Uterus (tissue), 4 donors: ENCODE data around the gene DNHD1. TPM values are rescaled to one million over a fixed set of nuclear protein-coding genes. Genes with fewer than 3 reads are reported as not detected.
A peak's percentile ranks its signal among the peaks of the same experiment; 100 is the strongest.

Experiments
- DNase-seq, 2 donors: peaks; one replicate each; pipeline ENCODE4 v3.0.0-alpha.2; 2019 to 2020
- H3K27ac ChIP-seq, 2 donors: fragments of 200-600 bp; sonication (generic); 1 replicate in 1 of 2; 2 replicates in 1 of 2; pipeline ENCODE4 v1.5.1; 2016 to 2018
- H3K27me3 ChIP-seq, 2 donors: fragments of 200-600 bp; sonication (generic); one replicate each; pipeline ENCODE4 v1.5.1; 2018 to 2019; ENCODE audit warnings: control low read depth in 1 of 2
- H3K36me3 ChIP-seq, 2 donors: fragments of 200-600 bp; sonication (generic); one replicate each; pipeline ENCODE4 v1.5.1; 2019; ENCODE audit warnings: control low read depth in 1 of 2
- H3K4me1 ChIP-seq, 2 donors: fragments of 200-600 bp; sonication (generic); one replicate each; pipeline ENCODE4 v1.5.1; 2018 to 2019; ENCODE audit warnings: control low read depth in 1 of 2
- H3K4me3 ChIP-seq, 2 donors: fragments of 200-600 bp; sonication (generic); 1 replicate in 1 of 2; 2 replicates in 1 of 2; pipeline ENCODE4 v1.5.1; 2018 to 2019; ENCODE audit warnings: mild to moderate bottlenecking in 1 of 2
- H3K9me3 ChIP-seq, 2 donors: fragments of 200-600 bp; sonication (generic); one replicate each; pipeline ENCODE4 v1.5.1; 2019; ENCODE audit warnings: control low read depth in 1 of 2
- POLR2A ChIP-seq, 2 donors: fragments of 450-650 bp; IDR thresholded peaks; one replicate each; pipeline ENCODE4 v1.6.1; 2016; ENCODE audit warnings: antibody characterized with exemption in 2 of 2, mild to moderate bottlenecking in 1 of 2, moderate library complexity in 1 of 2
- intact Hi-C: fragments of 100-400 bp; cut with DNase I; formaldehyde crosslinking; loops from one replicate; pipeline ENCODE4 v1.15.1; 2023; ENCODE audit warnings: low total_unique reads
- total RNA-seq, 4 donors: library from RNA; depleted of rRNA in 3 of 4; stranded (reverse); fragments of >200 nt in 3 of 4; gene quantifications; one replicate each; pipeline versions ENCODE4 v1.1.0 to v1.2.4, GENCODE V29; 2014 to 2023
- TF ChIP-seq, protein P1 (sequence below), 4 experiments: fragments of 200-600 bp in 2 of 4; fragments of 450-650 bp in 2 of 4; sonication (generic) in 2 of 4; IDR thresholded peaks; one replicate each; pipeline ENCODE4 v1.5.1; 2016 to 2019; ENCODE audit warnings: antibody characterized with exemption in 4 of 4, mild to moderate bottlenecking in 2 of 4, moderate library complexity in 1 of 4
- donor health status: DM: yes; HTN: yes; CAD: no.

The DNHD1 gene, protein sequence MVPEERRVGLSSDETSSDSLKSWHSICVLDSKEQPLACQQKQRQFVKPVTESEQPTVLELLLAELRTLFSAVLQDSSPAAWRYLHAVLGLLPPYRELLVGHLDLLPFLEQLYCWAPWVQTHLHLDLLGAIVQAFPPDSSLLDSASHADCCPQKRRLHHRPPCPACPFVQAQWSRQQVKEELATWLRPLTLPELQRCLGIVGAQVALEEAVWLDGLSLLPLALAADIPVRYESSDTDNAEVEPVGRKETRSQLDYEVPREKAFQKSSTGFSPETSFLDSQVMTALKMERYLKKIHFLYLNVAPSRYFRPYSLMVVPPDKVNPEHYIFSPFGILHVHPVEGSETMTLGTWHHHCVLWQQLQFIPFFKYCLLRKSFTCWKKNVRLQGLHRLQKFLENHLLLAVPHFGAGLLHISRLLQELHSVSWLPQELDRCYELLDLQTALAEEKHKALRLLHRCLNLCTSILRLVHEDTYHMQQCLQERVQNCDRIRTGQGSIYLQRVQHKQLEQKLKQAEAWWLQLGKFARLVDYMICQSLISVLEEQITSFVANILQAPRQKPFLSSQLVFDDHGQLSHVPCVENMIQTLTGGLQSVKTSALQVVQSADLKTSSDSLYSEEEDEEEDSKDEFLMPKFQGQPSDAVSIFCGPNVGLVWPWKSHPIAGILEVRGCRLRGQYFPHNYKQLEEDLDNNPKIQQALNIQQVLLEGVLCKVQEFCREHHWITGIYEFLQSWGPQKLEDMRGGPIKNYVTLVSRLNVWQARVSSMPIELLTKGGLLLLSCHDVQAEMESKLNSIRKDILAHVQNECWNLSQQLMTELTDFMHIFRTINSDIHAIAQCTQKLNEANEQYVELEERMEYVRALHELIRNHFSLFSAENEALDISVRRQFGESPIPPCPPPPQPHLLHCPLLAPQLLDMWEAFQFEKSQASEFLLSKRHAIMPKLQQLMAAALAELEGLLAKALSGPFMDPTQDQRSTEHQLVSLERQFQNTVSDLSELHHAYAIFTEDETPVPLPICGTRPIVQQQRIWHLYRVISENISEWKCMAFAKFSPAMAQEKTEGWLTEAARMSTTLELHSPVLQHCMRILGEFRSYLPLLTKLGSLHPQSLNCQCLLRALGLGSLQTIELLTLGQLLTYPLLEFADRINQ (N-terminal part only)
- 10 to 100 TPM in 3 of 4 donors, 1 to 10 TPM in 1; 9.4 to 32.5 (median 22.5) TPM for total RNA-seq

DNA sequence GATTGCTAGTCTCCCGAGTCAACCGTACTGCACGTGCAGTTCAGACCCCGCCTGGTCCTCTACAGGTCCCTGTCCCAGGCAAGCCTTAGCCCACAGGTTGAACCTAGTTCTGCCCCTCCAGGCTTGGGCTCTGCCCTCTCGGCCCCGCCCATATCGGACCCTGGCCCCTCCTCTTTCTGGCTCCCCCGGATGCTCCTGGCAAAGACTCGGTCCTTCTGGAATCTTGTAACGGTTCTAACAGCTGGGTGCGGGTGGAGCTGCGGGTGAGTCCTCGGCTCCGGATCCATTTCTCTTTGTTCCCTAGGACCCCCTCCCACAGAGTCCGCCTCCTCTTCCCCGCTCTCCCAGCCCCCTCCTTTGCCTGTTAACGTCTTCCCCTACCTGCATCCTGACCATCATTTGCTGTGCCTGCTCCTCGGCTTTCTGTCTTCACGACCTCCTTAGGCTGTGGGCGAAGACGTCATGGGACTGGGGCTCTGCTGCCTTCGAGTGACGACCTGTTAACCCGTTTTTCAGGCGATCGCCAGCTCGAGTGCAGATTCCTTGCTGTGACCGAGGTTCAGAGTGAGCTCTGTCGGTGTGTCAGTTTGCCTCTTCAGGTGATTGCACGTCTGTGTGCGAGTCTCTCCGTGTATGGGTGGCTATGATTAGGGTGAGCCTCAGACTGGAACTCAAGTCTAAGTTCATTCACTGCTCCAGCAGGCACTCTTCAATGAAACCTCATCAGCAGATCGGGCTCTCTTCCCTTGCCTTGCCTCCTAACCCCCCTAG lies at the start of gene DNHD1:
TSS of gene DNHD1 (plus strand) at position 212 of the 771 bp plus-strand sequence. CDS start 936 bp downstream, outside the sequence.
- Histone ChIP-seq H3K9me3 (no peaks in the 10 kb centered on the region), H3K4me1 (no peaks in the 10 kb centered on the region), H3K27me3 (no peaks in the 10 kb centered on the region), H3K36me3 (no peaks in the 10 kb centered on the region), H3K27ac (no peak within 1 kb of the TSS), H3K4me3 (peak within 1 kb of the TSS in 1 of 2 donors; percentile 28)
- intact Hi-C loops, result no loop called here
- TF ChIP-seq, protein P1, sequence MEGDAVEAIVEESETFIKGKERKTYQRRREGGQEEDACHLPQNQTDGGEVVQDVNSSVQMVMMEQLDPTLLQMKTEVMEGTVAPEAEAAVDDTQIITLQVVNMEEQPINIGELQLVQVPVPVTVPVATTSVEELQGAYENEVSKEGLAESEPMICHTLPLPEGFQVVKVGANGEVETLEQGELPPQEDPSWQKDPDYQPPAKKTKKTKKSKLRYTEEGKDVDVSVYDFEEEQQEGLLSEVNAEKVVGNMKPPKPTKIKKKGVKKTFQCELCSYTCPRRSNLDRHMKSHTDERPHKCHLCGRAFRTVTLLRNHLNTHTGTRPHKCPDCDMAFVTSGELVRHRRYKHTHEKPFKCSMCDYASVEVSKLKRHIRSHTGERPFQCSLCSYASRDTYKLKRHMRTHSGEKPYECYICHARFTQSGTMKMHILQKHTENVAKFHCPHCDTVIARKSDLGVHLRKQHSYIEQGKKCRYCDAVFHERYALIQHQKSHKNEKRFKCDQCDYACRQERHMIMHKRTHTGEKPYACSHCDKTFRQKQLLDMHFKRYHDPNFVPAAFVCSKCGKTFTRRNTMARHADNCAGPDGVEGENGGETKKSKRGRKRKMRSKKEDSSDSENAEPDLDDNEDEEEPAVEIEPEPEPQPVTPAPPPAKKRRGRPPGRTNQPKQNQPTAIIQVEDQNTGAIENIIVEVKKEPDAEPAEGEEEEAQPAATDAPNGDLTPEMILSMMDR (IDR thresholded peaks at IDR 0.05), result no peak
- no peak for TF ChIP-seq POLR2A (IDR thresholded peaks at IDR 0.05)
- peak in 1 of 2 donors; percentile 46 for DNase-seq

DNA sequence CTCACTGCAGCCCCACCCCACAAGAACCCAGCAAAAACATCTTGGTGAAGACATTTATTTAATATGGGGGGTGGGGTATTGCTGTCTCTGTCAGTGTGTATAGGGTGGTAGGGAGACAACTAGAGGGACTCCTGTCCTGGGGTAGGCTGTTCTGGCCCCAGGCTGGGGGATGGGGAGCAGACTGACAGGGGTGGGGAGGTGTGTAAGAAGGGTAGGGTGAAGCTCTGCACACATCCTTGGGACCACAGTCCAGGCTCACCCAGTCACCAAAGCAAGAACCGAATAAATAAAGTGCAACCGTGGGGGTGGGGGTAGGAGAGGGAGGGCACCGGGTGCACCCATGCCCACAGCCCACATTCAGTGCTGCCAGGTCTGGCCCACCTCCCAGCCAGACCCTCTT lies 48.5 kb upstream of the DNHD1 start:
- H3K36me3 ChIP-seq, result no peaks in the 10 kb centered on the region
- intact Hi-C loops, result loop anchor here (10.0 kb wide), 1 partner anchor 56 kb away; no protein-coding TSS in a partner anchor

DNA sequence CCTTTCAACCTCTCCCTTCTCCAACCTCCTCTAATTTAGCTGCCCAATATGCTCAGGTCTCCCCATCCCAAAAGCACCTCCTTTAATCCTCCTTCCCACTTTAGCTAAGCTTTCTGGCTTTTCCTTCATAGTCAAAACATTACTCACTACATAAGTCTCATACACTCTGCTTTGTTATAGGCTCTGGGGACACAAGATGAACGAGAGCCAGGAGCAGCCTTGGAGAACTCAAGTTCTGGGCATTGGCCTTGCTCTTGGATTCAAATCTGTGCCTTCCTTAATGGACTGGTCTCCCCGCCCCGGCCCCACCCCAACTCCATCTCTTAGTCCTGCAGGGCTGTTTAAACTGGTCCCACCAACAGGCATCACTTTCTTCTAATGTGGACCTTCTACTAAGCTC lies 44.9 kb upstream of the DNHD1 start:
- intact Hi-C loops, result no loop called here
- H3K4me3 ChIP-seq, result no peak overlapping the region
- no peaks in the 10 kb centered on the region for H3K4me1 ChIP-seq
- no peak for DNase-seq
- H3K9me3 ChIP-seq, result no peaks in the 10 kb centered on the region
- TF ChIP-seq, protein P1 (IDR thresholded peaks at IDR 0.05), result no peak
- TF ChIP-seq POLR2A (IDR thresholded peaks at IDR 0.05), result no peak
- no peaks in the 10 kb centered on the region for H3K27me3 ChIP-seq
- no peak overlapping the region for H3K27ac ChIP-seq
- H3K36me3 ChIP-seq, result no peaks in the 10 kb centered on the region

More for the DNA sequence above, 48.5 kb upstream of the DNHD1 start:
- TF ChIP-seq, protein P1 (IDR thresholded peaks at IDR 0.05), result no peak
- TF ChIP-seq POLR2A (IDR thresholded peaks at IDR 0.05), result no peak
- Histone ChIP-seq H3K9me3 (no peaks in the 10 kb centered on the region), H3K4me3 (no peak overlapping the region), H3K4me1 (no peaks in the 10 kb centered on the region), H3K27me3 (no peaks in the 10 kb centered on the region), H3K27ac (no peak overlapping the region)
- no peak for DNase-seq

DNA sequence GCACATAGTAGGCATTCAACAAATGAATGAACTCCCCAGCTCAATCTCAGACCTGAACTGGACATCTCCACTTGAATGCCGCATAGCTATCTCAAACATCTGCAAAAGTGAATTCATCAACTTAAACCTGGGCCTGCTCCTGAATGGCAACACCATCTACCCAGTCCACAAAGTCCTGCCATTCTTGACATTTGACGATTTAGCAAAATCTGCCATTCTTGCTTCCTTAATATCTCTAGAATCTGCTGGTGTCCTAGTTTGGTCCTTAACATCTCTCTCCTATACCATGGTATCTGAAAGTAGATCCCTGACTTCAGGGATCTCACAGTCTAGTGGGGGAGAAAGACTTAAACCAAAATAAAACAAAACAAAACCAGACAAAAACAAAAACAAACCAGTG lies 43.9 kb upstream of the DNHD1 start:
- H3K27me3 ChIP-seq, result no peaks in the 10 kb centered on the region
- H3K4me3 ChIP-seq, result no peak overlapping the region
- no peaks in the 10 kb centered on the region for H3K9me3 ChIP-seq
- TF ChIP-seq, protein P1 (IDR thresholded peaks at IDR 0.05), result no peak
- no peak for TF ChIP-seq POLR2A (IDR thresholded peaks at IDR 0.05)
- no peaks in the 10 kb centered on the region for H3K36me3 ChIP-seq
- no peak overlapping the region for H3K27ac ChIP-seq
- intact Hi-C loops, result no loop called here
- H3K4me1 ChIP-seq, result no peaks in the 10 kb centered on the region
- no peak for DNase-seq
